GM23338 (cell line): ENCODE data around the gene NRF1.
"Not testable (repeated sequence)": the region's sequence is repeated elsewhere in the genome, so short reads cannot be mapped to it uniquely, and the experiment has no call there.

ENCODE experiments used
- CTCF ChIP-seq, 2 experiments: fragments of 200-600 bp in 1 of 2; sonication (generic) in 1 of 2; conservative IDR thresholded peaks; 2 replicates each; pipeline versions ENCODE4 v1.5.1 to v1.6.1; 2016 to 2017; ENCODE audit warnings: antibody characterized with exemption in 2 of 2, low read depth in 2 of 2, mild to moderate bottlenecking in 2 of 2, moderate library complexity in 1 of 2
- EZH2 ChIP-seq: fragments of 200-600 bp; sonication (generic); IDR thresholded peaks from one replicate; pipeline ENCODE4 v1.8.0; 2017; ENCODE audit warnings: antibody characterized with exemption, mild to moderate bottlenecking, low read depth; ENCODE audit not compliant: unreplicated experiment
- REST ChIP-seq: IDR thresholded peaks from one replicate; pipeline ENCODE4 v1.6.1; 2018; ENCODE audit warnings: antibody characterized with exemption; ENCODE audit not compliant: unreplicated experiment

GRCh38 chr7:129674475-129674874 lies 63.0 kb downstream of the NRF1 start:
- not testable (repeated sequence) for TF ChIP-seq CTCF (conservative IDR thresholded peaks at IDR 0.05; ENCODE audit: low read depth in 2 of 2); REST; EZH2
